Measurements from ENCODE around the gene PEX5L.

PEX5L gene

DNA sequence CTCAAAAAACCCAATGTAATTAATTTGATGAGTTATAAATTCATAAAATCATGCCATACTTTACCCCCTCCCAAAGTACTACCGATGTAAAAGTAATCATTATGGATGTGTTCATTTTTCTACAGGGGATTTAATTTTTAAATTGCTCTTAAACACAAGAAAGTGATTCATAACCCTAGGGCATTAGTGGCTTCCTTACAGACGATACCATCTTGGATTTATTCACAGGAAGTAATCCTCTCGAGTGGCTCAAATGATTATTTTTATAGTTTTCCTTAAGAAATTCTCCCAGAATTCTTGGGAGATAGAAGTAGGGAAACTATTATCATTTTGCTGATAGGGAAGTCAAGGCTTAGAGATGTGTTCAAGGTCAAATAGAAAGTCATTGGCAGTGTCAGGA lies 80.9 kb downstream of the PEX5L start:
- DNase-seq (ENCODE audit: low spot score), result no peak

DNA sequence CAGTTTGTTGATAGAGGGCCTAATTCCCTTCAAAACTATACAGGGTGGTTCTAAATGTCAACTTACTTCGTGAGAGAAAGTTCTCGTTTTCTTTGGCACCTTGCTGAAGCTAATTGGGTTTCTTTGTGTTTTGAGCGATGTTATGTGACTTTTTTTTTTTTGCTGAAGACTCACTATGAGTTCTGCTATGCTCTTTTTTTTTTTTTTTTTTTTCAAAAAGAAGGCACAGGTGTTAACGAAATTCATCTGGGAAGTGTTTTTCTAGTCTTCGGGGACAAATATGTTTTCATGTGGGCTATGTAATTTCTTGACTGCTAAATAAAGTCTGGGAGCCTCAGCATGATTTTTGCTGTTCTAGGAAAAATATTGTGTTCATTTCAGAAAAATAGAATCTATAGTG lies 81.5 kb downstream of the PEX5L start:
- no peak for DNase-seq (ENCODE audit: low spot score)

DNA sequence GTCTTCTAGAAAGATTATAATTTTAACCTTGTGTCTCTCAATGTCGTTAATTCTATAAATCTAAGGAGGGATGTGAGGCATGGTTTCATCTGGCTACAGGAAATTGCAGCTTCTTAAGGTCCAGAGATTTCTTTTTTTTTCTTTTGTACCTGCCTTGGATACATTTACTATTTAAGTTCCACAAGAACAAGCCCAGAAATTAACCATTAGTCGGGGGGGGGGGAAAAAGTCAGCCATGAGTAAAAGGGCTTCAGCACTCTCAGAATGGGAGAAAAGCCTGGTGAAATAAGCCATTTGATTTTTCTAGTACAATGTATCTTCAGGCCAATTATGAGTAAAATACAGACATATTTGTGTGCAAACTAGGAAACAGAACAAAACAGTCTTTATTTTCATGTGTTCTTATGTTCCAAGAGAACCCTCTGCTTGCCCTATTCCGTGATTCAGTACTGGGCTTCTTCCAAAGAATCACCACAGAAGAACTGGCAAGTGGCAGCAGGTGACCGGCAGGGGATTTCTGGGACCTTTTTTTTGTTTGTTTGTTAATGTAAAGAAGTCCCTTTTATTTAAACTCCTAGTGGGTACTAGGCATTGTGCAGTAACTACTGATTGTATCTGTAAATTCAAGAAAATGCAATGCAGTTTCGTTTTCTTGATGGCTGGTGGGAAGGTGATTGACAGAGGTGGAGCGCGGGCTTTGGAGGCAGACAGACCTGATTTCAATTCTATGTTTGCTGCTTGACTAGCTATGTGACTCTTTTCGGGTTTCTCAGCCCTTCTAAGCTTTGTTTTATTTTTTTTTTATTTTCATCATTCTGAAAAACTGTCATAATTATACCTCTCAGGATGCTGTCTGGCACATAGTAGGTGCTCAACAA lies 82.5 kb downstream of the PEX5L start:
- DNase-seq (ENCODE audit: low spot score), result no peak

DNA sequence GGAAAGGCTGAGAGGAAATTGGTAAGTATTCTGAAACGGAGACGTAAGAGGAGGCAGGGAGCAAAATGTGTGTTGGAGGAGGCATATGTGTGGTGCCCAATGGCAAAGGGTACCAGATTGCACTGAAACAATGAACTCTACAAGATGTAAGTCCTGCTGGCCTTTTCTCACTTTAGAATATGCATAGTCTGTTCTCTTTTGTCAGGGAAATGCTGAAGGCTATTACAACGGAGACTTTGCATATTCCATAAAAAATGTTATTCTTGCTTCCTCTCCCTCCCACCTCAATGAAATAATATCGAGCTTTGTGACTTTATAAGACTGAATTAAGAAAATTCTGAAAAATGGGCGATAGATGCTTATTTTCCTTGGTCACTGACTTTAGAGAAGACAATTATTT lies 85.9 kb downstream of the PEX5L start:
- no peak for DNase-seq (ENCODE audit: low spot score)

DNA sequence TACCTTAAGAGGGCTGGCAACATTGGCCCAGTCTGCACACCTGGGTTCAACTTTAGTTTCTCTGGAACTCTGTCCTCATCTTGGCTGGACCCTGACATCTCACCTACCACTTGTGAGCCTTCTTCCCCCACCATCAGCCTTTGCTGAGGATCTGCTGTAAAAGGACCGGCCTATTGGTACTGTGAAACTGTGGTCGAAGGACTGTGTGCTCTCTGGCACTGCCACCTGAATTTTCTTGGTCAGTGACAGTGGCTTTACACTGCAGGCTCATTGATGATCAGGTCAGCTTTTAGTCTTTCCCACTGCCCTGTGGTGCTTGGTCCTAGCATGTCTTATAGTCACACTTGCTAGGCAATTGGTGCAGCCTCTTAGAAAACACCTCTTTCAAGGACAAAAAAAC lies 86.9 kb downstream of the PEX5L start:
- no peak for DNase-seq (ENCODE audit: low spot score)

DNA sequence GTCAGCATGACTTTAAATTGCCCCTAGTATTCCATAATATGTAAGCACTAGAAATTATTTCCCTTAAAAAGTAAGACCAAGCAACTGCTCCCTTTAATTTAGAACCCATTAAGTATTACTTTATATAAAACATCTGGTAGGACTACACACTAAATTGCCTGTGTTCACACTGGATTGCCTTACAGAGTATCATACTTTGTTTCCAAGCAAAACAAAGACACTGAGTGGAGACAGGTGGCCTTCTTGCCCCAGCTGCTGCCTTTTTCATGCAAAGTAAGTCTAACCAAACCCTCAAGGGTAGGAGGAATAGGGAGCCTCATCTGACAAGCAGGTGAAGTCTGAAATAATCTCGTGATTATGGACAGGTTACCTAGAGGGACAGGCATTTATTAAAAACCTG lies 87.3 kb downstream of the PEX5L start:
- DNase-seq (ENCODE audit: low spot score), result no peak

DNA sequence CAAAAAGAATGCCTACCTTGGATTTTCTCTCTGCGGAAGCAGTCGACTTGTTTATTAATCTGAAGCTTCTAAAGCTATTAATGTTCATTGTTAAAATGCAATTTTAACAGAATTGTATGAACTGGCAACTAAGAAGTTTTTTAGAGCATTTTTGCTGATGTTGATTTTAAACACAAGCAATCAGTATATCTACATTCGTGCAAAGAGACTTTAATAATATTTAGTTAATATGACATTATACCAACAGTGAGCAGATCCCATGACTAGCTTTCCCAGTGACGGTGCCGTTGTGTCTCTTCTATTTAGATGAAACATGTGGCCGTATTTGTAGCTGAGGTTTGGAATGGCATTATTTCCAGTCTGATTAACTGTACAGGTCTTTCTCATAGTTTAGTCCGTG lies 88.0 kb downstream of the PEX5L start:
- no peak for DNase-seq (ENCODE audit: low spot score)

DNA sequence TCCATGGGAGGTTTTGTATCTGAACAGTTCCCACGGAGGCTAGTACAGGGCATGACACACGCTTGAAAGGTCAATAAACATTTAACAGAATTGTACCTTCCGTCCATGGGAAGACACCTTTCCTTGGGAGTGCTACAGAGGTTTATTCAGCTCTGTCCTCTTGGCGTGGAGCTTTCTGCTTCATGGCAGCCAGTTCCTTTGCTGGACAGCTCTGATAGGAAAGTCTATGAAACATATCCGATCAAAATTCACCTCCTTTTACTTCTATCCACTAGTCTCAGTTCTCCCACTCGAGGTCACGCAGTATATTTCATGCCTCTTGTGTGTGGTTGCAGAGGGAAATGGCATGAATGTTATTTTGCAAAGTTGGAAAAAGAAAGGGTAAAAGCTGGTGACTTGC lies 91.2 kb downstream of the PEX5L start:
- DNase-seq (ENCODE audit: low spot score), result no peak

DNA sequence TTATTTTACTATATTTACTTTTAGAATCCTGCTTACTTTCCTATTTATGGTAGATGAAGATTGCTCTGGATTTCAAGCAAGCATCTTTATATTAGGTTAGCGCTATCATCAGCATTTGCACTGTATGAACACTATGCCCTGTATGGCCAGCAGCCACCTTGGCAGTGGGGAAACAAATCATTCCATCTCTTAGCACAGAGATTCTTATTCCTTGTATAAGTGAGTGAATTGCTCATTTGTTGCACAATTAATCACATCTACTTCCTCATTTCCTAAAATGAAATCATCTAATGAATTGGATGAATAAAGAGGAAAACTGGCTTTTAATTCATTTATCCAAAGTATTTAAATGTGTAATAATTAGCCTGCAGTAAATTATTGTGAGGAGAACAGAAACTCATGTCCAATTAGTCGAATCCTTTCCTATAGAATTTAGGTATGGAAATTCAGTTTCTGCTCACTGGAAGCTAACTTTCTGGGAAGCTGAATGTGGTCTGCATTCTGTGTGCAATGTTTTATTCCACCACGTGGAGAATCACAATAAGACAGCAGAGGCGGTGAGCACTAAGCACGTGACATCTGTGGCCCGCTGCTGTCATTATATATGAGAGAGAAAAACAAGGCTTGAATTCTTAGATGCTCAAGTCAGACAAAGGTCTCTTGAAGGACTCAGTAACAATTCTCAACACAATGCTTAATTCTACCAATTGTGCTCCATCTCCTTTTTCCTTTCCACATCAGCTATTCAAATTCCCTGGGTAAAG lies 93.4 kb downstream of the PEX5L start:
- DNase-seq (ENCODE audit: low spot score), result no peak

DNA sequence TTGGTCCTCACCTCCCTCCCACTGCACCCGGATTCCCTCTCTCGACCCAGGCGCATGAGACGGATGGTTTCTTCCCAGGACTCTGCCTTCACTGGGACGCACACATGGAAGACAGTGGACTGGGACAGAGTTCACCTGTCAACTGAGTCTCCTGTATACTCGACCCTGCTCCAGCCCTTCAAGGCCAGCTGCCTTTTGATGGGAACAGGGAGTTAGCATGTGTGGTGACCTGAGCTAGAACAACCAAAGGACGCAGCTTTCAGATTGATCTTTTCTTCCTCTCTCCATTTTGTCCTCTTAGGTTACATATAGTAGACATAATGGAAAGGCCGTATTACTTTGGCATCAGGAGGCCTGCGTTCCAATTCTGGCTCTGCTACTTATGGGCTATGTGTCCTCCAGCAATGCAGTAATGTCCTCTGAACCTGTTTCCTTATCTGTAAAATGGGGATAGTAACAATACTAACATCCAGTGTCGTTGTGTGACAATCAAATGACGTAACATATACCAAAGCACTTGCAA lies 94.1 kb downstream of the PEX5L start:
- DNase-seq (ENCODE audit: low spot score), result no peak

DNA sequence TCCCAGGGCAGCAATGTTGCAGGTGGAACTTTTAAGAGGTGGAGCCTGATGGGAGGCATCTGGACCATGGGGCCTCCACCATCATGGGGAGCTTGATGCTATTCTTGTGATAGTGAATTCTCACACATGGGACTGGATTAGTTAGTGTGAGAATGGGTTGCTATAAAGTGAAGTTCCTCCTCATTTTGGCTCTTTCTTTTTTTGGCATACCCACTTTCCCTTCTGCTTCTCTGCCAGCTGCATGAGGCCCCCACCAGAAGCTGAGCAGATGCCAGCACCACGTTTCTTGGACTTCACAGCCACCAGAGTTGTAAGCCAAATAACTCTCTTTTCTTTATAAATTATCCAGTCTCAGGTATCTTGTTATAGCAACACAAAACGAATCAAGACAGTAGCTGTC lies 101.0 kb downstream of the PEX5L start:
- no peak for DNase-seq (ENCODE audit: low spot score)

DNA sequence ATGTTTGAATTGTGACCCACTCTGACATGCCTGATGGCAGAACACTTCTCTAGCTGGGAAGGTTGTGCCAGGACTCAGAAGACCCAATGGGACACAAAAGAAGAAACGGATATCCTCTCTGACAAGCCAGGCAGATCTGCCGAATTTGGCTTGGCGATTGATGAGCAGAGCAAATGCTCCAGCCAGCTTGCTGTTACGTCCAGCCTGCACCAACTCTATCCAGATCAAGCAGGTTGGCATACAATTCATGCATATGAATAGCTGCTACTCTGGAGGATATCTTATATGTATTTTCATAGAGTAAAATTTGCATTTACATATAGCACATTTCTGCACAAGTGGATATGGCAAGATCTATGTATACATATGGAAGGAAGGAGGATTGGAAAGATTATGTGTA lies 102.8 kb downstream of the PEX5L start:
- DNase-seq (ENCODE audit: low spot score), result no peak

DNA sequence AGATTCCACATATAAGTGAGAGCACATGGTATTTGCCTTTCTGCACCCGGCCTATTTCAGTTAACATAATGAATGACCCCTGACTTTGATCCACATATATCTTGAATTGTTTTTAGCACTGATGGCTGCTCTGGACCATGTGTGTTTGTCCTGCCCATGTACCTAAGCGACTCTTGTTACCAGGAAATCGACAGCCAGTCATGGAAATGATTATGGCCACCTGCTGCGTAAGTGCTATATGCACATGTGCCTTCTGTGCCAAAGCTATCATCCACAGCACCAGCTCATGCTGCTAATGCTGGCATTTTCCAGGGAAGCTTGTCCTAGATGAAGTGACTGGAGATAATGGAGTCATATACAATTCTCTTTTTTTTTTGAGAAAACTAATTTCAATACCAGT lies 103.7 kb downstream of the PEX5L start:
- DNase-seq (ENCODE audit: low spot score), result no peak

DNA sequence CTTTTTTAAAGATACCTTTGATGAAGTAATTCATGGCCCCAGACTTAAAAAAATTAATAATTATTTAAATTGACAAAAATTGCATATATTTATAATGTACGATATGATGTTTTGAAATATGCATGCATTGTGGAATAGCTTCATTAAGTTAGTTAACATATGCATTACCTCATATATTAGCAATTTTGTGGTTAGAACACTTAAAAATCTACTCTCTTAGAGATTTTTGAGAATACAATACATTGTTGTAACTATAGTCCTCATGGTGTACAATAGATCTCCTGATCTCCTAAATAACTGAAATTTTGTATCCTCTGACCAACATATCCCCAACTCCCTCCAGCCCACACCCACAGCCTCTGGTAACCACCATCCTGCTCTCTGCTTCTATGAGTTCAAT lies 104.1 kb downstream of the PEX5L start:
- DNase-seq (ENCODE audit: low spot score), result no peak

DNA sequence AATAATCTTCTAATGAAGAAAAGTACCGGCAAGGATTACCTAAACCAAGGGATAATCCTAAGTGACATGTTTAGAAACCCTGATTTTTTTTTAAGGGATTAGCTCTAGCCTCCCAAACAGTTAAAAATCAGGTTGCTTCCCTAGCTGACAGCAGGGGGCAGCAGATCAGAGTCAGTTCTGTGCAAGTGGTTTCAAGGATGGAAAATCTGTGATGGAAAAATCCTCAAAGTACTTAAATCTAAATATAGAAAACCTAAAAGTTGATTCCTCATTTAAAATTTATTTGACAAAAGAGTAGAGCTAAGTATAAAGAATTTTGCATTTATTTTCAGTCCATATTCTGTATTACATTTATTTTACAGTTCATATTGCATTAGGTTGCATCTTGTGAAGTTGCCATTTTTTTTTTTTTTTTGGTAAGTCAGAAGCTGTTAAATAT lies 107.6 kb downstream of the PEX5L start:
- DNase-seq (ENCODE audit: low spot score), result peak; percentile 69

DNA sequence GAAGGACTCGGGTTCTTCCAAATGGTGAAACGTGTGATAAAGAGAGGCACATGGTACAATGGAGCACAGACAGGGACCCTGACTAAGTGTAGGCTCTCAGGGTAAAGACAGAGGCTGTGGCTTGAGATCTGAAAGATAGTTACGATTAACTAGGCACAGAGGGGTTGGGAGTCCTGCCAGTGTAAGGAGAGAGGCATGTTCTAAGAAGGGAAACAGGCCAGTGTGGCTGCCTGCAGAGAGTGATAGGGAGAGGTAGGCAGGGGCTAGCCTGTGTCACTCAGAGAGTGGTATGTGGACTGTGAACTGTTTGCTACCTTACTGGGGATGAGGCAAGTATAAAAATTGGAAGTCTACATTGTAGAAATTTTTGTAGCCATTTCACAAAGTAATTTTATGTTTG lies 109.5 kb downstream of the PEX5L start:
- DNase-seq (ENCODE audit: low spot score), result no peak

DNA sequence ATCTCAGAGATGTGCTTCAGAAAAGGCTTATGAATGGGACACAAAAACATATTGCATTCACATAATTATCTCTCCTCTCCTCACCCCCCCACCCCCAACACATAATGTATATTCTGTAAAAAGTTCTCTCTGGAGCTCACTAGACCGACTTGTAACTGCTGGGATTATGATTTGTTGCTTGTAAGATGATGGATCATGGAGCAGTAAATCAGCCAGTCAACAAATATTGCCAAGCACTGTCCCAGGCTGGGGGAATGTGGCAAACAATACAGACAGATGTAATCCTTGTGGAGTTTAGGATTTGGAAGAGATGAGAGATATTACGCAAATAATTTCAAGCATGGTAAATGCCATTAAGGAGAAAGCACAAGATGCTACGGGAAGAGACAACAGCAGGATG lies 114.8 kb downstream of the PEX5L start:
- DNase-seq (ENCODE audit: low spot score), result no peak

DNA sequence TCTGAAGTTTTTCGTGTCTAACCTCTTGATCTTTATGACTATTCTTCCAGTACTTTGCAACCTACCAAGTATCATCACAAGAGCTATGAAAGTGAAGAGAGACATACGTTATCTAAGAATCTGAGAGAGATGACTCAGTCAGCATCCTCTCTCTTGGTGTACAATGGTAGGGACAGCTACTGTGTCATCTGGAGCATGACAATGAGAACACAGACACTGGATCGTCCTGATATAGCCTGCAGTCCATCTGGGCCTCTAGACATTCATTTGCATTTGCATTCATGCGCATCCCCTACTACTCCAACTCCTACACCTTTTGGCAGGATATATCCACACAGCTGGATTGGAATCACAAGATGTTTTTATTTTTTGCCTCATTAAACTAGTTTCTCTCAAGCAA lies 115.2 kb downstream of the PEX5L start:
- DNase-seq (ENCODE audit: low spot score), result no peak

DNA sequence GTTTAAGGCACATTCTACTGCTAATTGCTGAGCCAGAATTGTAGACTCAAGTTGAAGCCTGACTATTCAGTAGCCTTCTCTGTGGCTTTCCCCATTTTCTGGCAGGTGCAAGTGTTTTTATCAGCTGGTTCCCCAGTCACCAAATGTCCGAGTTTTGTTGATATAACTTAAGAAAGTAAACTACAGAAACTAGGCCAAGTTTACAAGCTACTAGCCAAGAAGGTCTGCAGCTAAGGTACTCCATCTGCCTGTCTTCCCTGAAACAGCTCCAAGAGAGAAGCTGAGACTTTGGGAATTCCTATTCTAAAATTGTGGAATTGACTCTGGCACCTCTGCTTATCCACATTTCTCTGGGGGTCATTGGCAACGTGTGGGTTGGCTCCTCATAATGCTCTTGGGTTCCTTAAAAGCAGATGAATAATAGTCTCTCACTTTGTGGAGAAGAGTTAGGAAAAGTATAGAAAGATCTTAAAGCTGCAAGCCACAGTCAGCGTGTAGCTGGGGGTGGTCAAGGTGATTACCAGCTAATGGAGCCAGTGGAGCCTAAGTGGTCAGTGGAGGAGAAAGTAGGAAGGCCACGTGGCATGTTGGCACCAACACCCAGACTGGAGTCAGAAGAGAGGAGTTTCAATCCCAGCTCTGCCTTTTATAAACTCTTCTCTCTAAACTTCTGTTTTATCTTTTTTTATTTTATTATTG lies 128.8 kb downstream of the PEX5L start:
- no peak for DNase-seq (ENCODE audit: low spot score)

DNA sequence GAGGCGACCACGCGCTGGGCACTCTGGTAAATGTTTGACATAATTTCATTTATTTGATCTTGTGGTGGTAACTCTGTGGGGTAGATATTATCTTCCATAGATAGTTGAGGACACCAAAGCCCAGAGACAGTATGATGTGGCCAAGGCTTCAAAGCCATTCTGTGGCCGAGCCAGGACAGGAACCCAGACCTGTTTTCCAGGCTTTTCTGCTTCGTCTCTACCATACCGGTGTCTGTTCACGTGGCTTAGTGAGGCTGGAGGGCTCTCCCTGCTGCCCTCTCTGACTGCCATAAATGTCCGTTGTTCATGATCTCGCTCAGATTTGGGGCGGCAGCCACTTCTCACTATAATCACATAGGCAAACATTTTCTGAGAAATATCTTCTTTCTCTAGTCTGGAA lies 134.7 kb downstream of the PEX5L start:
- DNase-seq (ENCODE audit: low spot score), result no peak

DNA sequence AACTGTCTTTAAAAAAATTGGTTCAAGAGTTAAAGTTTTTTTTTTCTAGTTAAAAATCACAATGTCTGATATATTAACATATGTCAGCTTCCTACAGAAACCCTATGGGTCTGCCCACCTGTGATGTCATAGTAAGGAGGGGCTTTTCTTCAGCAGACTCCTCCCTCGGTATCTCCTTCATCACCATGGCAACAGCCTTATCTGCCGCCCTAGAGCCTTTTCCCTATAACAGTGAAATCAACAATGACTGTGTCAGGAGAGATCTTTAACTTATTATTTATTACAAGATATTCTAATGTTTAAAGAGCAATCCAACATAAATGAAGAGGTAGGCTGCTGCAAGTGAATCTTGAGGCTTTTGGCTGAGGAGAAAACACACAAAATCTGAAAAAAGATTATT lies 138.7 kb downstream of the PEX5L start:
- DNase-seq (ENCODE audit: low spot score), result no peak

DNA sequence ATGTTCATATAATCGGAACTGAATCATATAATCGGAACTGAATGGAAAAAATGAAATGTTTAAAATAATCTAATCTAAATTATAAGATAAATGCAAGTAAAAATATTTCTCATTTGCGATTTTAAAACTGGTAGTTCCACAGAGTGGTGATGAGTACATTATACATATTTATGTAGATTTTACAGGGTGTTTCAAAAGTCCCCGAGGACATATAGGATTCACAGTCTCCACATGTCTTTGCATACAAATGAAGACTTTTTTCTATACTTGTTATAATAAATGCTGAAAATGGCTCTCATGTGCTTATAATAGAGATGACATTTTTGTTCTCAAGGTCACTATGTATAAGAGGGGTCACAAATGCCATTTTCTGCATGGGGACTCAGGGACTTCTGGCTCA lies 139.5 kb downstream of the PEX5L start:
- DNase-seq (ENCODE audit: low spot score), result no peak

DNA sequence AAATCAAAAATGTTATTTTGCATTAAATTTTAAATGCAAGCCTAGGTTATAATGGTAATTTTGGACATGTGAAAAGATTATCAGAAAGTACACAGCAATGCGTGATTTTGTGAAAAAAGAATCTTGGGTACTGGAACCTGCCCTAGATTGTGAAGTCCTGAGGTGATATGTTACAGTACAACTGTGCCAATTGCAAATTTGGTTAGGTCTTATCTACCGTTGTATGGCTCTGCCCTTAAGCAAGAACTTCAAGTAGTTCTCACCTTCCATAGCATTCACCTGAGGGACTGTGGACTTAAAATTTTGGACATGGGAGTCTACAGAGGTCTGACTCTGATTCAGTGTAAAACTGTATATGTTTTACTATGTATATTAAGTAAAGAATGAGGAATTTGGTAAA lies 140.2 kb downstream of the PEX5L start:
- no peak for DNase-seq (ENCODE audit: low spot score)

Measured in AG20443 (cell line).